MM.1S (cell line): ENCODE measurements around the gene FAM107B.

Source experiments
- CTCF ChIP-seq: fragments of 300-600 bp; sonication (generic); IDR thresholded peaks from 2 replicates; pipeline ENCODE4 v1.5.1; 2016; ENCODE audit warnings: antibody characterized with exemption, low read length, mixed read lengths
- EZH2 ChIP-seq: fragments of 300-600 bp; sonication (generic); optimal IDR thresholded peaks from 2 replicates; pipeline ENCODE3; 2017; ENCODE audit warnings: low read depth, mild to moderate bottlenecking, antibody characterized with exemption, low read length, mixed read lengths

- TF ChIP-seq CTCF (no peak), EZH2 (no peak)
Measured at GRCh38 chr10:14481014-14481413, 293.7 kb downstream of the FAM107B start.
